Cardiac muscle cell (in vitro differentiated cells and primary cell): Measurements from ENCODE around the gene MED13L. TPM values are rescaled to one million over a fixed set of nuclear protein-coding genes. Genes with fewer than 3 reads are reported as not detected.
A peak's percentile ranks its signal among the peaks of the same experiment; 100 is the strongest.

Experiments used
- DNase-seq, 2 donors: peaks; one replicate each; pipeline versions ENCODE4 v3.0.0 to v3.0.0-alpha.2; 2010 to 2017; ENCODE audit warnings: low read depth in 1 of 2, low spot score in 1 of 2
- H3K27ac ChIP-seq: fragments of 200-600 bp; sonication (generic); 2 replicates; pipeline ENCODE4 v1.5.1; 2016
- H3K27me3 ChIP-seq: fragments of 200-600 bp; sonication (generic); 2 replicates; pipeline ENCODE4 v1.6.0; 2016; ENCODE audit warnings: control low read depth
- H3K36me3 ChIP-seq: fragments of 200-600 bp; sonication (generic); 2 replicates; pipeline ENCODE4 v1.5.1; 2016; ENCODE audit warnings: control low read depth
- H3K4me1 ChIP-seq: fragments of 200-600 bp; sonication (generic); 2 replicates; pipeline ENCODE4 v1.8.1; 2017; ENCODE audit warnings: low read depth, mild to moderate bottlenecking, mixed run types
- H3K4me3 ChIP-seq: fragments of 200-600 bp; sonication (generic); 2 replicates; pipeline ENCODE4 v1.5.1; 2016; ENCODE audit warnings: mild to moderate bottlenecking
- H3K9me3 ChIP-seq: fragments of 200-600 bp; sonication (generic); 2 replicates; pipeline ENCODE4 v1.5.1; 2017; ENCODE audit warnings: low read depth, mild to moderate bottlenecking, control low read depth
- CTCF ChIP-seq: IDR thresholded peaks from 2 replicates; pipeline ENCODE4 v1.5.1; 2012; ENCODE audit warnings: low read depth, mild to moderate bottlenecking, low read length
- polyA plus RNA-seq: library from polyadenylated mRNA; unstranded; fragments of >200 nt; fragmentation: Nextera tagmentation; extraction: Ambion mirVana; gene quantifications from 2 replicates; pipeline ENCODE4 v1.2.1, GENCODE V29; 2016
- total RNA-seq: library from RNA; depleted of rRNA; stranded (reverse); fragments of >200 nt; gene quantifications from 2 replicates; pipeline ENCODE4 v1.2.3, GENCODE V29; 2016

MED13L gene
- total RNA-seq (49.5 and 94.3 TPM in 2 replicates), polyA plus RNA-seq (31.3 and 39.2 TPM in 2 replicates)

GRCh38 chr12:116277467-116278278, at the start of gene MED13L:
MED13L (minus strand) TSS chr12:116277693; CDS start chr12:116277131, 562 bp downstream.
- H3K27me3 ChIP-seq: no peaks in the 10 kb centered on the region
- DNase-seq: peak; percentile 92 to 95
- H3K4me3 ChIP-seq: peak within 1 kb of the TSS; percentile 58
- H3K4me1 ChIP-seq: peaks cover 20% of the 10 kb centered on the region
- no peaks in the 10 kb centered on the region for H3K9me3 ChIP-seq
- H3K27ac ChIP-seq: peak within 1 kb of the TSS; percentile 98
- TF ChIP-seq CTCF: no peak
- H3K36me3 ChIP-seq: no peaks in the 10 kb centered on the region

GRCh38 chr12:116325336-116325664, 47.8 kb upstream of the MED13L start:
- peaks cover 1% of the 10 kb centered on the region for H3K4me1 ChIP-seq
- no peaks in the 10 kb centered on the region for H3K9me3 ChIP-seq
- H3K4me3 ChIP-seq: no peak overlapping the region
- no peaks in the 10 kb centered on the region for H3K36me3 ChIP-seq
- H3K27me3 ChIP-seq: no peaks in the 10 kb centered on the region
- DNase-seq: no peak
- no peak overlapping the region for H3K27ac ChIP-seq
- TF ChIP-seq CTCF: no peak

GRCh38 chr12:116324654-116325335, 47.3 kb upstream of the MED13L start:
- Histone ChIP-seq H3K4me3 (no peak overlapping the region), H3K36me3 (no peaks in the 10 kb centered on the region), H3K9me3 (no peaks in the 10 kb centered on the region), H3K27ac (no peak overlapping the region), H3K27me3 (no peaks in the 10 kb centered on the region), H3K4me1 (peaks cover 6% of the 10 kb centered on the region)
- no peak for DNase-seq
- TF ChIP-seq CTCF: no peak

- no peak for TF ChIP-seq CTCF
- no peaks in the 10 kb centered on the region for H3K9me3 ChIP-seq
- no peak for DNase-seq
- H3K36me3 ChIP-seq: no peaks in the 10 kb centered on the region
- H3K27me3 ChIP-seq: no peaks in the 10 kb centered on the region
- H3K4me3 ChIP-seq: no peak overlapping the region
- H3K4me1 ChIP-seq: peaks cover 13% of the 10 kb centered on the region
- H3K27ac ChIP-seq: no peak overlapping the region
These were observed 46.2 kb upstream of the MED13L start for GRCh38 chr12:116323406-116324386.

GRCh38 chr12:116321913-116322312, 44.4 kb upstream of the MED13L start:
- no peak overlapping the region for H3K27ac ChIP-seq
- no peak overlapping the region for H3K4me3 ChIP-seq
- no peaks in the 10 kb centered on the region for H3K9me3 ChIP-seq
- no peak for DNase-seq
- TF ChIP-seq CTCF: no peak
- no peaks in the 10 kb centered on the region for H3K27me3 ChIP-seq
- H3K4me1 ChIP-seq: peaks cover 13% of the 10 kb centered on the region
- H3K36me3 ChIP-seq: no peaks in the 10 kb centered on the region
